Prostate gland (tissue), 2 donors: Measurements from ENCODE around the gene CPLX3.

Source experiments
- POLR2A ChIP-seq: fragments of 450-650 bp; IDR thresholded peaks from one replicate; pipeline ENCODE4 v1.6.1; 2016; ENCODE audit warnings: antibody characterized with exemption, mild to moderate bottlenecking
- POLR2AphosphoS5 ChIP-seq: sonication (generic); formaldehyde crosslinking; IDR thresholded peaks from one replicate; pipeline ENCODE4 v1.6.1; 2017; ENCODE audit warnings: antibody characterized with exemption
- TF ChIP-seq, protein P1 (sequence below), 4 experiments: fragments of 200-600 bp in 2 of 4; fragments of 450-650 bp in 2 of 4; sonication (generic) in 2 of 4; IDR thresholded peaks; 1 replicate in 3 of 4; 2 replicates in 1 of 4; pipeline ENCODE4 v1.5.1; 2016 to 2019; ENCODE audit warnings: antibody characterized with exemption in 4 of 4, mild to moderate bottlenecking in 2 of 4, moderate library complexity in 2 of 4

DNA sequence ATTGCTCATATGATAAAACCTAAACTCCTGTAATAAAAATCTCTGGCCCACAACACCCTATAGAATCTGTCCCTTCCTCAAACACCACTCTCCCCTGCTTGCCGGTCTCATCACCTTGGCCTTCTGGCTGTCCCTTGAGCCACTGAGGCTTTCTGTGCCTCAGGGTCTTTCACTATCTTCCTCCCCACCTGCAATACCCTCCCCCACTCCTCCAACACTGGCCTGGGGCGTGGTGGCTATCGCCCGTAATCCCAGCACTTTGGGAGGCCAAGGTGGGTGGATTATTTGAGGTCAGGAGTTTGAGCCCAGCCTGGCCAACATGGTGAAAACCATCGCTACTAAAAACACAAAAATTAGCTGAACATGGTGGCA, 47.8 kb upstream of the CPLX3 start:
- TF ChIP-seq, protein P1, sequence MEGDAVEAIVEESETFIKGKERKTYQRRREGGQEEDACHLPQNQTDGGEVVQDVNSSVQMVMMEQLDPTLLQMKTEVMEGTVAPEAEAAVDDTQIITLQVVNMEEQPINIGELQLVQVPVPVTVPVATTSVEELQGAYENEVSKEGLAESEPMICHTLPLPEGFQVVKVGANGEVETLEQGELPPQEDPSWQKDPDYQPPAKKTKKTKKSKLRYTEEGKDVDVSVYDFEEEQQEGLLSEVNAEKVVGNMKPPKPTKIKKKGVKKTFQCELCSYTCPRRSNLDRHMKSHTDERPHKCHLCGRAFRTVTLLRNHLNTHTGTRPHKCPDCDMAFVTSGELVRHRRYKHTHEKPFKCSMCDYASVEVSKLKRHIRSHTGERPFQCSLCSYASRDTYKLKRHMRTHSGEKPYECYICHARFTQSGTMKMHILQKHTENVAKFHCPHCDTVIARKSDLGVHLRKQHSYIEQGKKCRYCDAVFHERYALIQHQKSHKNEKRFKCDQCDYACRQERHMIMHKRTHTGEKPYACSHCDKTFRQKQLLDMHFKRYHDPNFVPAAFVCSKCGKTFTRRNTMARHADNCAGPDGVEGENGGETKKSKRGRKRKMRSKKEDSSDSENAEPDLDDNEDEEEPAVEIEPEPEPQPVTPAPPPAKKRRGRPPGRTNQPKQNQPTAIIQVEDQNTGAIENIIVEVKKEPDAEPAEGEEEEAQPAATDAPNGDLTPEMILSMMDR (IDR thresholded peaks at IDR 0.05): no peak
- TF ChIP-seq POLR2A (no peak), POLR2AphosphoS5 (no peak)
